Left colon (tissue), 2 donors: ENCODE measurements around the gene GADD45B. TPM values are rescaled to one million over a fixed set of nuclear protein-coding genes. Genes with fewer than 3 reads are reported as not detected.
A peak's percentile ranks its signal among the peaks of the same experiment; 100 is the strongest.
"Not testable (repeated sequence)": the region's sequence is repeated elsewhere in the genome, so short reads cannot be mapped to it uniquely, and the experiment has no call there.

Experiments
- ATAC-seq: fragments of 200-7000 bp; cut with Tn5 transposase; one replicate; pipeline ENCODE4 v1.9.1; 2020; ENCODE audit warnings: mild to moderate bottlenecking, moderate library complexity
- DNase-seq, 2 donors: peaks; one replicate each; pipeline ENCODE4 v3.0.0-alpha.2; 2020
- intact Hi-C, 2 donors: fragments of 100-400 bp; cut with DNase I in 1 of 2; cut with micrococcal nuclease in 1 of 2; formaldehyde crosslinking; loops; one replicate each; pipeline versions ENCODE4 v1.11.2 to v1.14.0; 2022; cut with DNase I, micrococcal nuclease
- total RNA-seq, 2 donors: library from RNA; stranded (reverse); fragmentation: NEBNext Ultra II Directional; extraction: Animal tissue kit (Norgen Biotek cat#: 25700); gene quantifications; one replicate each; pipeline ENCODE4 v1.2.1, GENCODE V29; 2021
- donor health status: DM: no; HTN: no; CAD: no.
- donor health status: DM: yes; HTN: yes; CAD: no.

The GADD45B gene
- total RNA-seq, 2 donors from 2014 or later = 44.4 to 53.8 TPM

- intact Hi-C loops = no loop called here
- ATAC-seq = peak; percentile 58
- peak; percentile 44 to 58 for DNase-seq
These were observed 13.9 kb upstream of the GADD45B start for GRCh38 chr19:2461751-2462634.

- DNase-seq = peak; percentile 70 to 85
- intact Hi-C loops = no loop called here
- peak; percentile 62 for ATAC-seq
These were observed 13.1 kb upstream of the GADD45B start for GRCh38 chr19:2462635-2463421.

GRCh38 chr19:2463694-2464093, 12.2 kb upstream of the GADD45B start:
- ATAC-seq, intact Hi-C loops, DNase-seq: not testable (repeated sequence)

- intact Hi-C loops = no loop called here
- ATAC-seq (no peak), DNase-seq (no peak)
These were observed 11.5 kb upstream of the GADD45B start for GRCh38 chr19:2464389-2464788.

GRCh38 chr19:2468596-2468995, 7.3 kb upstream of the GADD45B start:
- intact Hi-C loops = no loop called here
- DNase-seq (no peak), ATAC-seq (no peak)

- intact Hi-C loops = no loop called here
- DNase-seq = no peak
- ATAC-seq = no peak
These were observed 6.6 kb upstream of the GADD45B start for GRCh38 chr19:2469102-2469914.

- DNase-seq, ATAC-seq: not testable (repeated sequence)
- intact Hi-C loops = loop anchor here in 1 of 2 donors (10.0 kb wide), 1 partner anchor 115 kb away; no protein-coding TSS in a partner anchor
These were observed 6.1 kb upstream of the GADD45B start for GRCh38 chr19:2469915-2470200.

- peak; percentile 69 to 83 for DNase-seq
- intact Hi-C loops = loop anchor here (2.0 to 10.0 kb wide), 3 partner anchors 68 to 136 kb away; no protein-coding TSS in a partner anchor
These were observed 1.5 kb upstream of the GADD45B start for GRCh38 chr19:2474232-2475017.

GRCh38 chr19:2475018-2475701, 767 bp upstream of the GADD45B start:
- DNase-seq (peak; percentile 58 to 68), ATAC-seq (peak; percentile 46)
- intact Hi-C loops = loop anchor here (2.0 to 10.0 kb wide), 3 partner anchors 67 to 136 kb away; no protein-coding TSS in a partner anchor

More at GRCh38 chr19:2474232-2475017, 1.5 kb upstream of the GADD45B start:
- ATAC-seq = peak; percentile 46

GRCh38 chr19:2476451-2477140, 669 bp downstream of the GADD45B start:
- DNase-seq (peak; percentile 68 to 77), ATAC-seq (peak; percentile 11)
- intact Hi-C loops = loop anchor here (5.0 to 10.0 kb wide), 2 partner anchors 66 to 108 kb away; no protein-coding TSS in a partner anchor

- intact Hi-C loops = loop anchor here (5.0 to 10.0 kb wide), 2 partner anchors 65 to 108 kb away; no protein-coding TSS in a partner anchor
- DNase-seq (peak; percentile 74 to 75), ATAC-seq (peak; percentile 37)
These were observed 1.3 kb downstream of the GADD45B start for GRCh38 chr19:2477141-2477710.

- ATAC-seq (no peak), DNase-seq (peak; percentile 39 to 65)
- intact Hi-C loops = loop anchor here (5.0 to 10.0 kb wide), 2 partner anchors 65 to 107 kb away; no protein-coding TSS in a partner anchor
These were observed 1.8 kb downstream of the GADD45B start for GRCh38 chr19:2477732-2478191.

- ATAC-seq (peak; percentile 48), DNase-seq (peak; percentile 83 to 85)
- intact Hi-C loops = loop anchor here (5.0 to 10.0 kb wide), 2 partner anchors 64 to 106 kb away; no protein-coding TSS in a partner anchor
These were observed 2.4 kb downstream of the GADD45B start for GRCh38 chr19:2478278-2478755.

GRCh38 chr19:2478756-2479555, 3.0 kb downstream of the GADD45B start:
- intact Hi-C loops = loop anchor here (5.0 to 10.0 kb wide), 2 partner anchors 63 to 106 kb away; no protein-coding TSS in a partner anchor
- peak; percentile 38 for ATAC-seq
- peak; percentile 80 to 82 for DNase-seq
